HuH-7 (cell line): ENCODE data around the gene BTF3L4.

Source experiments
- DNase-seq: peaks from one replicate; pipeline ENCODE4 v3.0.0; 2011; ENCODE audit warnings: low spot score

BTF3L4 gene

DNA sequence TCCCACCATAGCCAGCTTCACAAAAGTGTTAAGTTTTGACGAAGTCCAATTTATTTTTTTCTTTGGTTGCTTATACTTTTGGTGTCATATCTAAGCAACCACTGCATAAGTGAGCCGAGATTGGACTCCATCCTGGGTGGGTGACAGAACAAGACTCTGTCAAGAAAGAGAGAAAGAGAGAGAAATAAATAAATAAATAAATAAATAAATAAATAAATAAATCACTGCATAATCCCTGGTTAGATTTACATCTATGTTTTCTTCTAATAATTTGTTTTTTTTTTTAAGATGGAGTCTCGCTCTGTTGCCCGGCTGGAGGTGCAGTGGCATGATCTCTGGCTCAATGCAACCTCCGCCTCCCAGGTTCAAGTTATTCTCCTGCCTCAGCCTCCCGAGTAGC, 67.5 kb downstream of the BTF3L4 start:
- DNase-seq, result no peak

- no peak for DNase-seq
Observed at GRCh38 chr1:52125736-52126359, 69.8 kb downstream of the BTF3L4 start.

GRCh38 chr1:52127181-52128180, 71.4 kb downstream of the BTF3L4 start:
- peak; percentile 32 for DNase-seq

- DNase-seq, result no peak
Observed at GRCh38 chr1:52139817-52140540, 83.9 kb downstream of the BTF3L4 start.
